Neural cell (in vitro differentiated cells): ENCODE data around the gene KRTAP2-4. TPM values are rescaled to one million over a fixed set of nuclear protein-coding genes. Genes with fewer than 3 reads are reported as not detected.
"Not testable (repeated sequence)": the region's sequence is repeated elsewhere in the genome, so short reads cannot be mapped to it uniquely, and the experiment has no call there.

ENCODE experiments used
- H2AFZ ChIP-seq: fragments of 200-600, 300-800 bp; sonication (generic), shearing (Covaris generic); 2 replicates; pipeline ENCODE4 v1.6.0; 2014; ENCODE audit warnings: low read depth, mild to moderate bottlenecking, antibody characterized with exemption, low read length, moderate library complexity
- H3F3A ChIP-seq: fragments of 200-600 bp; shearing (Covaris generic); 2 replicates; pipeline ENCODE4 v1.6.1; 2016; ENCODE audit warnings: mild to moderate bottlenecking, moderate library complexity, mixed read lengths, antibody characterized with exemption, low read length; ENCODE audit not compliant: insufficient read depth, poor library complexity, severe bottlenecking
- H3K27ac ChIP-seq: fragments of 200-600, 300-800 bp; sonication (generic), shearing (Covaris generic); 2 replicates; pipeline ENCODE4 v1.5.1; 2014; ENCODE audit warnings: mild to moderate bottlenecking, low read length, moderate library complexity
- H3K27me3 ChIP-seq: fragments of 300-800, 200-600 bp; sonication (generic), shearing (Covaris generic); 2 replicates; pipeline ENCODE4 v1.6.0; 2014; ENCODE audit warnings: mild to moderate bottlenecking, low read depth, low read length, moderate library complexity; ENCODE audit not compliant: insufficient read depth
- H3K36me3 ChIP-seq: fragments of 300-800, 200-600 bp; sonication (generic), shearing (Covaris generic); 2 replicates; pipeline ENCODE4 v1.5.1; 2014; ENCODE audit warnings: mild to moderate bottlenecking, antibody characterized with exemption, low read length, moderate library complexity; ENCODE audit not compliant: insufficient read depth
- H3K4me2 ChIP-seq: fragments of 300-800, 200-600 bp; sonication (generic), shearing (Covaris generic); 2 replicates; pipeline ENCODE4 v1.6.0; 2014; ENCODE audit warnings: mild to moderate bottlenecking, low read length
- H3K4me3 ChIP-seq: fragments of 300-800, 200-600 bp; sonication (generic), shearing (Covaris generic); 2 replicates; pipeline ENCODE4 v1.5.1; 2014; ENCODE audit warnings: mild to moderate bottlenecking, low read length, moderate library complexity
- H3K79me2 ChIP-seq: fragments of 200-600 bp; shearing (Covaris generic); replicated peaks from 2 replicates; pipeline ENCODE4 v1.6.0; 2014; ENCODE audit warnings: mild to moderate bottlenecking, low read length, moderate library complexity; ENCODE audit not compliant: insufficient read depth
- H3K9ac ChIP-seq: fragments of 300-800, 200-600 bp; sonication (generic), shearing (Covaris generic); 2 replicates; pipeline ENCODE4 v1.6.1; 2016; ENCODE audit warnings: mild to moderate bottlenecking, low read length, mixed read lengths
- H3K9me2 ChIP-seq: fragments of 200-600 bp; shearing (Covaris generic); 2 replicates; pipeline ENCODE4 v1.6.1; 2016; ENCODE audit warnings: mild to moderate bottlenecking, low read length, mixed read lengths; ENCODE audit not compliant: insufficient read depth
- H3K9me3 ChIP-seq: fragments of 200-600, 300-800 bp; sonication (generic), shearing (Covaris generic); 2 replicates; pipeline ENCODE4 v1.6.1; 2016; ENCODE audit warnings: mild to moderate bottlenecking, mixed run types, low read length, moderate library complexity, mixed read lengths
- H4K20me1 ChIP-seq: fragments of 200-600 bp; shearing (Covaris generic); 2 replicates; pipeline ENCODE4 v1.6.1; 2016; ENCODE audit warnings: mild to moderate bottlenecking, mixed run types; ENCODE audit not compliant: insufficient read depth
- EP300 ChIP-seq: fragments of 450-650 bp; conservative IDR thresholded peaks from 2 replicates; pipeline ENCODE4 v1.6.1; 2014; ENCODE audit warnings: antibody characterized with exemption, mild to moderate bottlenecking, moderate library complexity; ENCODE audit not compliant: poor library complexity, severe bottlenecking
- EZH2 ChIP-seq: fragments of 200-600, 300-800 bp; shearing (Covaris generic), sonication (generic); IDR thresholded peaks from 2 replicates; pipeline ENCODE4 v1.6.1; 2014; ENCODE audit warnings: antibody characterized with exemption, low read length, borderline replicate concordance, mild to moderate bottlenecking; ENCODE audit not compliant: insufficient read depth, poor library complexity, severe bottlenecking
- MXI1 ChIP-seq: fragments of 450-650 bp; conservative IDR thresholded peaks from 2 replicates; pipeline ENCODE4 v1.6.1; 2014; ENCODE audit warnings: antibody characterized with exemption, mild to moderate bottlenecking; ENCODE audit not compliant: poor library complexity, severe bottlenecking
- POLR2AphosphoS5 ChIP-seq: IDR thresholded peaks from 2 replicates; pipeline ENCODE4 v1.6.1; 2012
- RAD21 ChIP-seq: fragments of 450-650 bp; conservative IDR thresholded peaks from 2 replicates; pipeline ENCODE4 v1.6.1; 2014; ENCODE audit warnings: antibody characterized with exemption, mild to moderate bottlenecking, moderate library complexity
- SMC3 ChIP-seq: fragments of 450-650 bp; conservative IDR thresholded peaks from 2 replicates; pipeline ENCODE4 v1.6.1; 2014; ENCODE audit warnings: antibody characterized with exemption, mild to moderate bottlenecking, moderate library complexity; ENCODE audit not compliant: poor library complexity
- TAF1 ChIP-seq: IDR thresholded peaks from 2 replicates; pipeline ENCODE4 v1.6.1; 2012; ENCODE audit warnings: low read depth
- polyA plus RNA-seq: library from polyadenylated mRNA; depleted of rRNA; stranded (reverse); fragments of >200 nt; gene quantifications from 2 replicates; pipeline ENCODE4 v1.2.3, GENCODE V29; 2014
- TF ChIP-seq, protein P1 (sequence below): IDR thresholded peaks from 2 replicates; pipeline ENCODE4 v1.6.1; 2012; ENCODE audit warnings: borderline replicate concordance
- TF ChIP-seq, protein P2 (sequence below): fragments of 450-650 bp; IDR thresholded peaks from 2 replicates; pipeline ENCODE4 v1.5.1; 2014; ENCODE audit warnings: antibody characterized with exemption, mild to moderate bottlenecking, moderate library complexity; ENCODE audit not compliant: poor library complexity, severe bottlenecking

KRTAP2-4 gene
- polyA plus RNA-seq, 1 donor from 2014 or later: not detected

DNA sequence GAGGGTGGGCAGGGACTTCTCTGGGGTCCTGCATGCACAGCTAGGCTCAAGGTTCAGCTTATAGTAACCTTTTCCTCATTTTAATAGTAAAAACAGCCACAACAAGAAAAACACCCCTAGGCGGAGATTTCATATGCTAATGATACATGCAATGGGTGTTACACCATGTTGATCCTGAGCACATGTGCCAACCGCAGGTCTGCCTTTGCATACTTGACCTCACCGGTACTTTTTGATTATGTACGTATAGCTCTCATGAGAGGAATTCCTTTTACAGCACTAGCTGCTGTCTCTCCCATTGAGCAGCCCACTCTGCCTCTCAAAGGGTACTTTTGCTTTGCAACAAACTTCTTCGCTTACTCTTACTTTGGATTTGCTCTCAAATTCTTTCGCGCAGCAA, 30.4 kb upstream of the KRTAP2-4 start:
- no peak overlapping the region for H3K27ac ChIP-seq
- TF ChIP-seq EZH2 (no peak), MXI1 (no peak), EP300 (no peak), TAF1 (no peak), RAD21 (no peak), SMC3 (no peak), POLR2AphosphoS5 (no peak)
- TF ChIP-seq, protein P1, sequence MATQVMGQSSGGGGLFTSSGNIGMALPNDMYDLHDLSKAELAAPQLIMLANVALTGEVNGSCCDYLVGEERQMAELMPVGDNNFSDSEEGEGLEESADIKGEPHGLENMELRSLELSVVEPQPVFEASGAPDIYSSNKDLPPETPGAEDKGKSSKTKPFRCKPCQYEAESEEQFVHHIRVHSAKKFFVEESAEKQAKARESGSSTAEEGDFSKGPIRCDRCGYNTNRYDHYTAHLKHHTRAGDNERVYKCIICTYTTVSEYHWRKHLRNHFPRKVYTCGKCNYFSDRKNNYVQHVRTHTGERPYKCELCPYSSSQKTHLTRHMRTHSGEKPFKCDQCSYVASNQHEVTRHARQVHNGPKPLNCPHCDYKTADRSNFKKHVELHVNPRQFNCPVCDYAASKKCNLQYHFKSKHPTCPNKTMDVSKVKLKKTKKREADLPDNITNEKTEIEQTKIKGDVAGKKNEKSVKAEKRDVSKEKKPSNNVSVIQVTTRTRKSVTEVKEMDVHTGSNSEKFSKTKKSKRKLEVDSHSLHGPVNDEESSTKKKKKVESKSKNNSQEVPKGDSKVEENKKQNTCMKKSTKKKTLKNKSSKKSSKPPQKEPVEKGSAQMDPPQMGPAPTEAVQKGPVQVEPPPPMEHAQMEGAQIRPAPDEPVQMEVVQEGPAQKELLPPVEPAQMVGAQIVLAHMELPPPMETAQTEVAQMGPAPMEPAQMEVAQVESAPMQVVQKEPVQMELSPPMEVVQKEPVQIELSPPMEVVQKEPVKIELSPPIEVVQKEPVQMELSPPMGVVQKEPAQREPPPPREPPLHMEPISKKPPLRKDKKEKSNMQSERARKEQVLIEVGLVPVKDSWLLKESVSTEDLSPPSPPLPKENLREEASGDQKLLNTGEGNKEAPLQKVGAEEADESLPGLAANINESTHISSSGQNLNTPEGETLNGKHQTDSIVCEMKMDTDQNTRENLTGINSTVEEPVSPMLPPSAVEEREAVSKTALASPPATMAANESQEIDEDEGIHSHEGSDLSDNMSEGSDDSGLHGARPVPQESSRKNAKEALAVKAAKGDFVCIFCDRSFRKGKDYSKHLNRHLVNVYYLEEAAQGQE: no peak
- TF ChIP-seq, protein P2, sequence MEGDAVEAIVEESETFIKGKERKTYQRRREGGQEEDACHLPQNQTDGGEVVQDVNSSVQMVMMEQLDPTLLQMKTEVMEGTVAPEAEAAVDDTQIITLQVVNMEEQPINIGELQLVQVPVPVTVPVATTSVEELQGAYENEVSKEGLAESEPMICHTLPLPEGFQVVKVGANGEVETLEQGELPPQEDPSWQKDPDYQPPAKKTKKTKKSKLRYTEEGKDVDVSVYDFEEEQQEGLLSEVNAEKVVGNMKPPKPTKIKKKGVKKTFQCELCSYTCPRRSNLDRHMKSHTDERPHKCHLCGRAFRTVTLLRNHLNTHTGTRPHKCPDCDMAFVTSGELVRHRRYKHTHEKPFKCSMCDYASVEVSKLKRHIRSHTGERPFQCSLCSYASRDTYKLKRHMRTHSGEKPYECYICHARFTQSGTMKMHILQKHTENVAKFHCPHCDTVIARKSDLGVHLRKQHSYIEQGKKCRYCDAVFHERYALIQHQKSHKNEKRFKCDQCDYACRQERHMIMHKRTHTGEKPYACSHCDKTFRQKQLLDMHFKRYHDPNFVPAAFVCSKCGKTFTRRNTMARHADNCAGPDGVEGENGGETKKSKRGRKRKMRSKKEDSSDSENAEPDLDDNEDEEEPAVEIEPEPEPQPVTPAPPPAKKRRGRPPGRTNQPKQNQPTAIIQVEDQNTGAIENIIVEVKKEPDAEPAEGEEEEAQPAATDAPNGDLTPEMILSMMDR: no peak
- no peak overlapping the region for H3K4me2 ChIP-seq
- no peaks in the 10 kb centered on the region for H3K9me2 ChIP-seq
- H4K20me1 ChIP-seq: no peaks in the 10 kb centered on the region
- H3K36me3 ChIP-seq: no peaks in the 10 kb centered on the region
- H3K9ac ChIP-seq: no peak overlapping the region
- no peaks in the 10 kb centered on the region for H3K9me3 ChIP-seq
- H3K79me2 ChIP-seq: no peaks in the 10 kb centered on the region
- no peak overlapping the region for H3K4me3 ChIP-seq
- H3K27me3 ChIP-seq: no peaks in the 10 kb centered on the region
- no peaks in the 10 kb centered on the region for H3F3A ChIP-seq
- H2AFZ ChIP-seq: no peak overlapping the region

DNA sequence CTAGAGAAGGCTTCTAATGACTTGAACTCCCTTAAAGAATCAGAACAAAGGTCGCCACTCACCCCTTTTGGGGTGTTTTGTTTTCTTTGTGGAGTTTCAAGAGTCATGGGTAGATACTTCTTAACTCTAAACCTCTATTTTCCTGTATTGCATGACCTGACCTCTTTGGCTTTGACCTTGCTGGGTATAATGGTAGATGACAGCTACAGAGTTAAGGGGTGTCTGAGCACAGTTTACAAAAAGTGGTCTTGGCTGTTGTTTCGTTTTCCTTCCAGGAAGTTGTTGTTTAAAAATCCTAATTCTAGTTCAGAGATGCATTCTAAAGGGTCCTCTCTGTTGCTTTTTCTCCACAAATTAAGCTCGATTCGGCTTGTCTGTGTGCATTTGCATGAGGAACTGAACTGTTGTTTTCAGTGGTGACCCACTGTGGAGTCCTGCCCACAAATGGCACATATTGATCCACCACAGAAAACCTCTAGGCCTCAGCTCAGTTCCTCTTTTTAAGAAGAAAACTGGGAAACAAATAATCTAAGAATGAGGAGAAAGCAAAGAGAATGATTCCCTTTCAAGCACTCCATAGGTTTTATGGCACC, 23.2 kb upstream of the KRTAP2-4 start:
- H3K4me2 ChIP-seq, H3K36me3 ChIP-seq, H3F3A ChIP-seq, H3K9me2 ChIP-seq, H3K9me3 ChIP-seq, H3K4me3 ChIP-seq, H2AFZ ChIP-seq, H4K20me1 ChIP-seq, H3K9ac ChIP-seq, H3K79me2 ChIP-seq, H3K27ac ChIP-seq, H3K27me3 ChIP-seq: not testable (repeated sequence)

DNA sequence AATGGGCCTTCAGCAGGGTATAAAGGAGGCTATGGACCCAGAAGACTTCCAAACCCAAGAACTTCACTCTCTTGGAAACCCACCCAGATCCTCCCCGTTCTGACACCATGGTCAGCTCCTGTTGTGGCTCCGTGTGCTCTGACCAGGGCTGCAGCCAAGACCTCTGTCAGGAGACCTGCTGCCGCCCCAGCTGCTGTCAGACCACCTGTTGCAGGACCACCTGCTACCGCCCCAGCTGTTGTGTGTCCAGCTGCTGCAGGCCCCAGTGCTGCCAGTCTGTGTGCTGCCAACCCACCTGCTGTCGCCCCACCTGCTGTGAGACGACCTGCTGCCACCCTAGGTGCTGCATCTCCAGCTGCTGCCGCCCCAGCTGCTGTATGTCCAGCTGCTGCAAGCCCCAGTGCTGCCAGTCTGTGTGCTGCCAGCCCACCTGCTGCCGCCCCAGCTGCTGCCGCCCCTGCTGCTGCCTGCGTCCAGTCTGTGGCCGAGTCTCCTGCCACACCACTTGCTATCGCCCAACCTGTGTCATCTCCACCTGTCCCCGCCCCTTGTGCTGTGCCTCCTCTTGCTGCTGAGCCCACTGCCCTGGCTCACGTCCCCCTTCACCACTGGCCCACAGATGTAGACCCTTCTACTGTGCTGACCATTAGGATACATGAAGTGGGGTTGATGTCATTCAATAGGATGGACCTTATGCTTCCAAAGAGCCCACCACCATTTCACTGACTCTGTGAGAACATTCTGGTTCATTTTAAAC, 18.6 kb upstream of the KRTAP2-4 start, which contains the start of gene KRTAP4-7:
Gene KRTAP4-7 (plus strand): TSS at position 51 of the 757 bp plus-strand sequence. CDS start 57 bp downstream, at position 108.
- not testable (repeated sequence) for H3F3A ChIP-seq, H3K9ac ChIP-seq, H3K36me3 ChIP-seq, H3K79me2 ChIP-seq, H3K9me2 ChIP-seq, H4K20me1 ChIP-seq, H3K27me3 ChIP-seq, H3K27ac ChIP-seq, H3K4me2 ChIP-seq, H3K4me3 ChIP-seq, H3K9me3 ChIP-seq, H2AFZ ChIP-seq

DNA sequence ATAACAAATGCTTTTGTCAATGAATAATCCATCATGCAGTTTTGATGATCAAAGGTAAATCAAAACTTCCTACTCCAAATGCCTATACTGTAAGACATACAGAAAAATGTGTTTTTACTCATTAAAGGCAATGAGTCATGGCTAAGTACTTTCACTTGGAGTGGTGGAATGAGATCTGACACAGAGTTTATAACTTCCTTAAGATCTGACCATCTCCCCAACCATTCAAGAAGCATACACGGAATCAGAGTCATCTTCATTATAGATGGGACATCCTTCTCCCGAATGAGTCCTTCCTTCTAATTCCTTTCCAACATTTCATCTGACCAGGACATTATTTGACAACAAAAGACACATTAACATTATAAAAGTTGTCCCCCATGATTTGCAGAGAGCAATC, 17.7 kb upstream of the KRTAP2-4 start:
- not testable (repeated sequence) for H3K36me3 ChIP-seq, H3F3A ChIP-seq, H3K4me3 ChIP-seq, H4K20me1 ChIP-seq, H3K9ac ChIP-seq, H3K4me2 ChIP-seq, H3K27me3 ChIP-seq, H2AFZ ChIP-seq, H3K79me2 ChIP-seq, H3K27ac ChIP-seq, H3K9me2 ChIP-seq, H3K9me3 ChIP-seq
